ENCODE measurements around the gene KIAA2012.

KIAA2012 gene

GRCh38 chr2:202072737-202073401, at the start of gene KIAA2012:
KIAA2012 (plus strand) TSS chr2:202073255; CDS start chr2:202073628, 373 bp downstream.
- DNase-seq = no peak

GRCh38 chr2:202023904-202024266, 49.2 kb upstream of the KIAA2012 start:
- DNase-seq = no peak

GRCh38 chr2:202024871-202025270, 48.2 kb upstream of the KIAA2012 start:
- no peak for DNase-seq

GRCh38 chr2:202025816-202026215, 47.2 kb upstream of the KIAA2012 start:
- DNase-seq = no peak

- DNase-seq = no peak
Measured at GRCh38 chr2:202026507-202026906, 46.5 kb upstream of the KIAA2012 start.

- DNase-seq = peak; percentile 36
Measured at GRCh38 chr2:202030691-202031090, 42.4 kb upstream of the KIAA2012 start.

GRCh38 chr2:202031246-202031951, 41.7 kb upstream of the KIAA2012 start:
- no peak for DNase-seq

- no peak for DNase-seq
Measured at GRCh38 chr2:202032846-202033316, 40.2 kb upstream of the KIAA2012 start.

- DNase-seq = peak; percentile 93
Measured at GRCh38 chr2:202033317-202034248, 39.5 kb upstream of the KIAA2012 start, which contains the start of gene FZD7. FZD7 (plus strand) TSS chr2:202033855; CDS start chr2:202034648, 793 bp downstream.

GRCh38 chr2:202034249-202035088, 38.6 kb upstream of the KIAA2012 start:
- no peak for DNase-seq

- peak; percentile 67 for DNase-seq
Measured at GRCh38 chr2:202035089-202035940, 37.7 kb upstream of the KIAA2012 start.

- DNase-seq = no peak
Measured at GRCh38 chr2:202035941-202036372, 37.1 kb upstream of the KIAA2012 start.

- no peak for DNase-seq
Measured at GRCh38 chr2:202036601-202037037, 36.4 kb upstream of the KIAA2012 start.

- DNase-seq = no peak
Measured at GRCh38 chr2:202037086-202037485, 36.0 kb upstream of the KIAA2012 start.

GRCh38 chr2:202038471-202039277, 34.4 kb upstream of the KIAA2012 start:
- DNase-seq = no peak

GRCh38 chr2:202039278-202040078, 33.6 kb upstream of the KIAA2012 start:
- no peak for DNase-seq

GRCh38 chr2:202040079-202040844, 32.8 kb upstream of the KIAA2012 start:
- no peak for DNase-seq

GRCh38 chr2:202042444-202042843, 30.6 kb upstream of the KIAA2012 start:
- DNase-seq = no peak

GRCh38 chr2:202043475-202043874, 29.6 kb upstream of the KIAA2012 start:
- DNase-seq = no peak
